HepG2 (cell line): ENCODE measurements around the gene ANKS1A. TPM values are rescaled to one million over a fixed set of nuclear protein-coding genes. Genes with fewer than 3 reads are reported as not detected.

Source experiments
- ATAC-seq: fragments of 200-7000 bp; cut with Tn5 transposase; 3 replicates; pipeline ENCODE4 v1.9.1; 2020; ENCODE audit warnings: mild to moderate bottlenecking, moderate library complexity
- BruUV-seq: library from RNA; stranded (reverse); fragments of 400-500 nt; replicated peaks from 2 replicates; lab custom pipeline; 2021; lab: Mats Ljungman, UMichigan
- CTCF ChIA-PET: fragments of 300-600 bp; formaldehyde crosslinking; extraction: SDS; loops from one replicate; lab custom pipeline; 2021; ENCODE audit warnings: low total read pairs, inconsistent platforms, low intra/inter-chr PET ratio; lab: Yijun Ruan, JAX
- POLR2A ChIA-PET: fragments of 350-600 bp; sonication (Branson Sonifier 250); formaldehyde crosslinking; loops from one replicate; lab custom pipeline; 2020; ENCODE audit warnings: antibody characterized with exemption, inconsistent platforms; lab: Yijun Ruan, JAX
- DNase-seq: peaks from one replicate; pipeline ENCODE4 v3.0.0-alpha.2; 2015; ENCODE audit warnings: low spot score
- FAIRE-seq: peaks from 3 replicates; lab custom pipeline; 2011; peaks lifted over from hg19 to GRCh38; lab: Jason Lieb, UNC
- H2AFZ ChIP-seq: one replicate; pipeline ENCODE4 v1.6.1; 2011; ENCODE audit warnings: low read length, inconsistent platforms
- H3K27ac ChIP-seq: fragments of 300-600 bp; 3 replicates; pipeline ENCODE4 v1.8.0; 2011; ENCODE audit warnings: mixed run types, mild to moderate bottlenecking, mixed read lengths, low read length, inconsistent platforms; ENCODE audit not compliant: insufficient read depth; ENCODE audit errors: extremely low read length
- H3K27me3 ChIP-seq, 2 experiments: fragments of 200-600 bp in 1 of 2; 2 replicates in 1 of 2; 3 replicates in 1 of 2; pipeline versions ENCODE4 v1.6.0 to v1.8.0; 2011; ENCODE audit warnings: low read length in 2 of 2, mild to moderate bottlenecking in 2 of 2, moderate library complexity in 2 of 2, inconsistent platforms in 1 of 2; ENCODE audit not compliant: insufficient read depth in 2 of 2, control insufficient read depth in 1 of 2
- H3K36me3 ChIP-seq, 2 experiments: fragments of 200-600 bp in 1 of 2; replicated peaks in 1 of 2; 2 replicates in 1 of 2; 3 replicates in 1 of 2; pipeline versions ENCODE4 v1.5.1 to v1.8.0; 2011; ENCODE audit warnings: low read length in 2 of 2, inconsistent platforms in 1 of 2; ENCODE audit not compliant: insufficient read depth in 2 of 2, control insufficient read depth in 1 of 2
- H3K4me1 ChIP-seq: 2 replicates; pipeline ENCODE4 v1.5.1; 2012; ENCODE audit warnings: low read length, inconsistent platforms; ENCODE audit not compliant: insufficient read depth
- H3K4me2 ChIP-seq: 2 replicates; pipeline ENCODE4 v1.6.0; 2011; ENCODE audit warnings: low read depth, low read length, inconsistent platforms
- H3K4me3 ChIP-seq, 3 experiments: fragments of 200-600 bp in 1 of 3; sonication (generic), shearing (Covaris generic) in 1 of 3; replicated peaks in 1 of 3; 2 replicates each; pipeline ENCODE4 v1.5.1; 2011 to 2016; ENCODE audit warnings: low read length in 3 of 3, inconsistent platforms in 2 of 3, low read depth in 2 of 3, mild to moderate bottlenecking in 2 of 3, control low read depth in 1 of 3, mixed read lengths in 1 of 3; ENCODE audit not compliant: insufficient read depth in 1 of 3
- H3K79me2 ChIP-seq: one replicate; pipeline ENCODE4 v1.6.1; 2011; ENCODE audit warnings: low read length, inconsistent platforms; ENCODE audit not compliant: insufficient read depth
- H3K9ac ChIP-seq: 2 replicates; pipeline ENCODE4 v1.6.0; 2011; ENCODE audit warnings: mild to moderate bottlenecking, low read depth, low read length, inconsistent platforms; ENCODE audit not compliant: insufficient read depth
- H3K9me3 ChIP-seq: 2 replicates; pipeline ENCODE4 v1.5.1; 2012; ENCODE audit warnings: mild to moderate bottlenecking, low read length
- H4K20me1 ChIP-seq: 2 replicates; pipeline ENCODE4 v1.6.0; 2011; ENCODE audit warnings: inconsistent platforms, mild to moderate bottlenecking, low read length, moderate library complexity; ENCODE audit not compliant: insufficient read depth
- AGO2 ChIP-seq: fragments of 200-400 bp; formaldehyde crosslinking; optimal IDR thresholded peaks from 2 replicates; pipeline ENCODE3; 2017; ENCODE audit warnings: mild to moderate bottlenecking, low read depth, low read length, moderate library complexity
- MAFF ChIP-seq: IDR thresholded peaks from 2 replicates; pipeline ENCODE4 v1.6.1; 2011; ENCODE audit warnings: low read depth, low read length, improper control_type of control experiment
- PAF1 ChIP-seq: IDR thresholded peaks from 2 replicates; pipeline ENCODE4 v1.6.1; 2016; ENCODE audit warnings: missing genetic modification reagents, missing compliant biosample characterization
- POLR2A ChIP-seq, 2 experiments: IDR thresholded peaks; 2 replicates each; pipeline ENCODE4 v1.6.1; 2011; ENCODE audit warnings: low read depth in 2 of 2, low read length in 2 of 2, mild to moderate bottlenecking in 1 of 2, moderate library complexity in 1 of 2; ENCODE audit not compliant: insufficient read depth in 1 of 2
- POLR2AphosphoS2 ChIP-seq: IDR thresholded peaks from 2 replicates; pipeline ENCODE4 v1.6.1; 2011; ENCODE audit warnings: low read depth, low read length, improper control_type of control experiment
- RBM22 ChIP-seq: fragments of 200-400 bp; formaldehyde crosslinking; optimal IDR thresholded peaks from 2 replicates; pipeline ENCODE3; 2017; ENCODE audit warnings: mild to moderate bottlenecking, low read length, moderate library complexity
- TARDBP ChIP-seq: sonication (generic); formaldehyde crosslinking; IDR thresholded peaks from 2 replicates; pipeline ENCODE4 v1.8.0; 2022; ENCODE audit warnings: mild to moderate bottlenecking, missing genetic modification reagents
- U2AF2 ChIP-seq: fragments of 200-400 bp; formaldehyde crosslinking; IDR thresholded peaks from 2 replicates; pipeline ENCODE4 v1.6.1; 2017; ENCODE audit warnings: low read depth, mild to moderate bottlenecking, low read length
- ZNF30 ChIP-seq: sonication (generic); formaldehyde crosslinking; IDR thresholded peaks from 2 replicates; pipeline ENCODE4 v1.5.0; 2020; ENCODE audit warnings: mild to moderate bottlenecking, missing genetic modification reagents
- WGBS: methylation state at CpG from one replicate; pipeline ENCODE4 v1.1.6; 2017; ENCODE audit warnings: low lambda C conversion rate; 5-methylcytosine and 5-hydroxymethylcytosine counted together
- in situ Hi-C: cut with HindIII; loops from 2 replicates; pipeline ENCODE4 v1.10.0; 2017; ENCODE audit warnings: low pct_unique_long_range_greater_than_20kb; ENCODE audit not compliant: extremely low pct_ligation_motif_present
- intact Hi-C: fragments of 100-400 bp; cut with micrococcal nuclease; formaldehyde crosslinking; loops from one replicate; pipeline ENCODE4 v1.10.0; 2022; ENCODE audit not compliant: unreplicated experiment
- polyA plus RNA-seq, 8 experiments: library from polyadenylated mRNA; depleted of rRNA in 3 of 8; stranded (reverse) in 7 of 8; unstranded in 1 of 8; fragments of >200 nt; fragmentation: Illumina TruSeq in 4 of 8; extraction: Trizol in 4 of 8; gene quantifications; 2 replicates each; pipeline versions ENCODE4 v1.2.1 to v1.2.3, GENCODE V29; 2011 to 2016; ENCODE audit warnings: low read depth in 4 of 8, missing spikeins in 1 of 8, mixed read lengths in 1 of 8; ENCODE audit not compliant: insufficient read depth in 1 of 8
- total RNA-seq, 5 experiments: library from RNA; depleted of rRNA; stranded (reverse); fragments of >200 nt; fragmentation: Illumina TruSeq; extraction: Trizol; gene quantifications; 2 replicates each; pipeline ENCODE4 v1.2.3, GENCODE V29; 2016; ENCODE audit warnings: low read depth in 1 of 5

ANKS1A gene
- total and polyA plus RNA-seq, 2 of the 13 experiments (the other 11 are each of a cell fraction or from before 2014, with no cell fraction given), result 7.2 to 15.1 TPM

DNA sequence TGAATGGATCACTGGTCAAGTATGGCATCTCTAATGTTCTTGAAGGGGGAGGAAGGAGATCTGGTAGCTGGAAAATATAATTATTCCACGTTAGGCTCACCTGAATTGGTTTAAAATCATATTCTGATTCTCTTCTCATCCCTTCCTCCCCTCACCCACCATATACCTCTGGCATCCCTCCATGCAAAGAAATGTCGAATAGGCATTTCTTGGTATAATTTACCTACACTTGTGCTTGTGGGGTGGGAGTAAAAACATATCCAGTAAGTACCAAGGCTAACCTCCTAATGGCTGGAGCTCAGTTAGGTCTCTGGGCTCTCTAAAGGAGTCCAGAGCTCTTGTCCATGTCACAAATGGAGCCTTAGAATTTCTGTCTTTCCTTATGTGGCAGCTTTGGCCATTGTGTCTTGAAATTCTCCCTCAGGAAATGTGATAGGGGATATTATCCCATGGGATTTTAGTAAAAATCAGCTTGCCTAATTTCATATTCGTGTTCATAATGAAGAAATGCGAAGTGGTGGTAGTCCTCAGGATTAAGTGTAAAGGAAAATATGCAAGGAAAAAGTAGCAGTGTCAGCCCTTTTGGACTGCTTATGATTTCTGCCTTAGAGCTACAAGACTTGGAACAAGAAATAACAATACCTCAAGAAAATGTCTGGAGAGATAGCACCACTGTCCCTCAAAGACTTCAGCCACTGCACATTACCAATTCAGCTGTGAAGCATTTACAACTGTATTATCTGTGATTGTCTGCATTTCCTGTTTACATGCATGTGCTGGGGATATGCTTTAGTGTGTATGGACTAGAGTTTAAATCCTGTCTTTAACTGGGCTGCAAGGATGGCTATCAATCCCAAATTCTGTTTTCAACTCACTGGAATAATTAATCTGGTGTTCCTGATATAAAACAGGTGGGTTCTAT lies 13.5 kb upstream of the ANKS1A start (continued):
- peak; percentile 57 for TF ChIP-seq MAFF
- no peak for TF ChIP-seq U2AF2
- TF ChIP-seq RBM22, result peak; percentile 87
- no peak for TF ChIP-seq TARDBP (CRISPR knock-in tag)
- TF ChIP-seq, all 625 proteins: peak for 3

GRCh38 chr6:34876472-34876871 lies 12.6 kb upstream of the ANKS1A start:
- H3K36me3 ChIP-seq, result peaks cover 21 to 58% of the 10 kb centered on the region in 2 experiments
- H3K9me3 ChIP-seq, result no peaks in the 10 kb centered on the region
- TF ChIP-seq POLR2AphosphoS2, result peak; percentile 41; the same call in 1 of the 2 replicates
- 0 out of 2 replicates have a peak, but pooled peaks have one; percentile 23 for TF ChIP-seq PAF1
- no peak for TF ChIP-seq ZNF30 (CRISPR knock-in tag)
- TF ChIP-seq POLR2A (IDR thresholded peaks at IDR 0.05; ENCODE audit: insufficient read depth in 1 of 2, low read depth in 2 of 2, low read length in 2 of 2), result peak in 1 of 2 experiments; percentile 39; a peak in 1 of 4 replicates
- peak; percentile 6 for TF ChIP-seq AGO2
- intact Hi-C loops, result no loop called here
- no peaks in the 10 kb centered on the region for H4K20me1 ChIP-seq
- no peaks in the 10 kb centered on the region for H3K27me3 ChIP-seq
- DNase-seq (no peak), ATAC-seq (no peak), FAIRE-seq (no peak)
- ChIA-PET POLR2A (interaction anchor here (1.9 kb wide), 1 partner anchor 11 kb away, joined by 6 read pairs; the partner anchor contains the start of gene TAF11), CTCF (no interaction called here)
- H3K4me2 ChIP-seq, result no peak overlapping the region
- no peak overlapping the region for H3K4me3 ChIP-seq
- in situ Hi-C loops, result no loop called here
- no peak overlapping the region for H2AFZ ChIP-seq
- H3K27ac ChIP-seq, result no peak overlapping the region
- H3K4me1 ChIP-seq, result 0 out of 2 replicates have a peak, but pooled peaks cover 7% of the 10 kb centered on the region
- no TSS peak for BruUV-seq
- H3K79me2 ChIP-seq, result no peaks in the 10 kb centered on the region
- H3K9ac ChIP-seq, result no peak overlapping the region
- 96% methylated on average over 3 of the region's 3 CpGs for WGBS
